Stimulated activated CD4-positive, alpha-beta T cell treated with anti-CD3 and anti-CD28 coated beads, Interleukin-12 subunit alpha, Interleukin-12 subunit beta, amount 100 ng/mL, for 48 hours (primary cell): ENCODE data around the gene RNF31.

Experiments used
- DNase-seq, 3 donors: peaks; one replicate each; pipeline ENCODE4 v3.0.0-alpha.2; 2020; ENCODE audit warnings: low read depth in 2 of 3, low spot score in 1 of 3

The RNF31 gene

DNA sequence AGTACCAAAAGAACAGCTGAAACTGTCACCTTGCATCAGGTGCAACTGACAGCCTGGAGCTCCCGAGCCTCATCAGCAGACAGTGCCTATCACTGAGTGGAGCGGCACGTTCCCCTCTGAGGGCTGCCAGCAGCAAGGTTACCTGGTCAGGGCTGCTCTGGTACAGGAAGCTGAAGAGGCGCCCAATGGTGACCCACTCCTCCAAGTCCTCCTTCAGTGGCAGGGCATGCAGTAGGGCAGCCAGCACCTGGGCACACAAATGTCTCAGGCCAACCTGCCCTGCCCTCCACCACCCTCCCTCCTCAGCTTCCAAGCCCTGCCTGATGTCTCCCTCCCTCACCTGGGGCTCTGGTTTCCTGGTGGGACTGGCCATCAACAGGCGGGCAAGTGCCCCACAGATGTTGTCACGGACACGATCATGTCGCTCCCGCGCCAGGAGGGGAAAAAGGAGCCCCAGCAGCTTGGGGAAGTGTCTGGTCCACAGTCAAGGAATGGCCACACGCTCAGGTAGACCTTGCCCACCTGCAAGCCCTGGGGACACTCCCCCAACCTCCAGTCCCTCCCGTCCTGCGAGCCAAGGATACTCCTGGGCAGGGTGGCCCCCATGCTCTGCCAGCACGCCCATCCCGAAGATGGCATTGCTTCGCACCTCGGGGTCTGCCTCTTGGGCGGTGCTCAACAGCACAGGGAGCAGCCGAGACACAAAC, 34.2 kb downstream of the RNF31 start:
- no peak for DNase-seq

DNA sequence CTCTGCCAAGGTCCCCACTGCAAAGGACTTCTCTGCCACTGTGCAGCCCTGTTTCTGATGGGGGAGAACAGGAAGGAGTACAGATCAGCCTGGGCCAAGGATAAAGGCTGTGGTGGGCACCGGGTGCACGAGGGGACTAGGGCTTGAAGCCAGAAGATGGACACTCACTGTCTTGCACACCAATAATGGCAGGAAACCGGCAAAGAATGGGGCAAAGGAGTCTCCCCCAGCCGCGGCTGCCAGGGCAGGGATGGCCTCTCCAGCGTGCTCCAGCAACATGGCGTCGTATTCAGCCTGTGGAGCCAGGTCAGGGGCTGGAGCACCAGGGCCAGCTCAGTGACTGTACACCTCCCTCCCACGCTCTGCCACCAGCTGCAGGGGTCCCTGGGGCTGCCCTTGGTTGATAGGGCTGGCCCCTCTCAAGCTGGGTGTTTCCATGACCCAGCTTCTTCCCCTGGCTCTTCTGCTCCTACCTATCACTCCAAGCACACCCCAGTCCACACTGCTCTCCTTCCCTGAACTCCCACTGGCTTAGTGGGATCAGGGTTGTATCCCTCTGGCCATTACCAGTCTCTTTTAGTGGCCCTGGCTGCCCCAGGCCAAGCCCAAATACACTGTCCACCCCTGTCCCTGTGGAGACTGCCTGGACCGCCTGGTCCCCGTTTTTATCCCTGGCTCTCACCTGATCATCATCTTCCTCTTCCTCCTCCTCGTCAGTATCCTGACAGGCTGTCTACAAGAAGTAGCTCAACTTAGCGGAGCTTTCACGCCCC, 35.0 kb downstream of the RNF31 start:
- DNase-seq, result no peak

DNA sequence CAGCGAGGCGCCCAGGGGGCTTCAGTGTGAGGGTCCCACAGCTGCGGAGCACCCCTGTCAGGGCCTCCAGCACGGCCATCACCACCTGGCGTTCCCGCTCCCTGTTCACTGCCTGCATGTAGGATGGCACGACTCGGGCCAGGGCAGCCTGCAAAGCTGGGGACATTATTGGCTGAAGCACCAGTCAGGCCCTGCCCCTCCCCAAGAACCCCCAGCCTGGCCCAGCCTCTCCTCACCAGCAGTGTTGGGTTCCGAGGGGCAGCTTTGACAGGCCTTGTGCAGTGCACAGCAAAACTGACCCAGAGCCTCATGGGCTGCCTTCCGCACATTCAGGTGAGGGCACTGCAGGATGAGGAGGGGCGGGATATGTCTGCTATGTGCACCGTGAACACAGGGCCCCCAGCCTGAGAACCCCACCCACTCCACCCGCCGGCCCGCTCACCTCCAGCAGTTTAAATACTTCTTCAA, 35.8 kb downstream of the RNF31 start:
- no peak for DNase-seq

DNA sequence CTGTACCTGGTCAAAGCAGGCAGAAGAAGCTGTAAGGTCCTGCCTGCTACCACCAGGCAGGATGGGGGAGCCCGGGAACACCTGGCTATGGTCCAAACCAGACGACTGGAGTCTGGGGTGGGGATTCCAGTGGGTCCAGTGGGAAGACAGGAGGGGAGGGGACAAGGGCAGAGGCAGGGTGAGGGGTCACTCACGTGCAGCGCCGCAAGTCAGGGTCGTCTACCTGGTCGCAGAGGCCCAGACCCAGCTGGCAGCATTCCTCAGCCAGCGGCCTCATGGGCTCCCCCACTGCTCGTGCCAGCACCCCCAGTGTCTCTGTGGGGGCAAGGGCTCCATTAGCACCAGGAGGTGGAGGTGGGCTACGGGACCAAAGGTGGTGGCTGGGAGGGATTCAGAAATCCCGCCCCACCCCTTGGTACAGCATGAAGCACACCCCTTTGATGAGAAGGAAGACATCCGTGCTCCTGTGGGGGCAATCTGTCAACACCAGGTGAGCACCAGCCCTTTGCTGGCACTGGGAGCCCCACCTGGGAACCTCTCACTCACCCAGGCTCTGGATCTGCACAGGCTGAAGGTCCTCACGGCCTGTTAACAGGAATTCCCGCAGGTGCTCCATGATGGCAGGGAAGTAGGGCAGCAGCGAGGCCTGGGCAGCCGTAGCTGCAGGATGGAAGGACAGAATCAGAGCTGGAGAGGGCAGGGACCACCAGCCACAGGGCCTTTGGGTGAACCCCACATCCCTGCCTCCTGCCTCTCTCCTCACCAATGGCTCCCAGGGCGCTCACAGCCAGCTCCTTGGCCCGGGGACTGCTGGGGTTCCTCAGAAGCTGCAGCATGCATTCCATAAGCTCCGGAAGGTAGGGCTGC, 37.0 kb downstream of the RNF31 start:
- no peak for DNase-seq

DNA sequence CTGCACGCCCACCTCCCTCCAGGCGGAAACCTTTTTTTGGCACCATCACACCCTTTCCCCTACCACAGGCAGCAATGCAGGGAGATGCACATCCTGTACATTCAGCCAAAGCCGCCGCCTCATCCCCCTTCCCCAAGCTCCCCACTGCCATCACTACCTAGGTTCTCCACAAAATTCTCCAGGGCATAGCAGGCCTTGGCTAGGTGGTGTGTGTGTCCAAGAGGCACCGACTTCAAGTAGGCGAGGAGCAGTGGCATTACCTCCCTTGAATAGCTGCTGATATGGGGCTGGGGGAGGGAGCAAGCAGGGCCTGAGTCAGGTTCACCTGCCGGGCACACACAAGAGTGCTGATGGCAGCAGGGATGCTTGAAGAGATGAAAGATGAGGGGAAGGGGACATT, 37.7 kb downstream of the RNF31 start:
- DNase-seq, result no peak

DNA sequence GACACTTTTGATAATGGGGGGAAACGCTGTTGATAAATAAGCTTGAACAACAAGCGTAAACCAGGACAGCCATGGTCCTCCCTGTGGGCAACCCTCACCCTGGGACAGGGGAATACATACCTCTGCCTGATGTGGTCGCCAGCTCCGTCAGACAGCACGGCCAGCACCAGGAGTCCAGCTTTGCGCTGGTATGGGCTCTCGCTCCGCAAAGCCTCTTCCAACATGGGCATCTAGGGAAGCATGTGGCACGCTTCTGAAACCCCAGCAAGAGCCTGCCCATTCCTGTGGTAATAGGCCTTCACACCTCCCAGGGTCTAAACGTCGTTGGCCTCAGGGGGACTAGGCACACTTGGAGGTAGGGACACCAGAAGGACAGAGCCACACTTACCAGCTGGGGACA, 38.4 kb downstream of the RNF31 start:
- no peak for DNase-seq

DNA sequence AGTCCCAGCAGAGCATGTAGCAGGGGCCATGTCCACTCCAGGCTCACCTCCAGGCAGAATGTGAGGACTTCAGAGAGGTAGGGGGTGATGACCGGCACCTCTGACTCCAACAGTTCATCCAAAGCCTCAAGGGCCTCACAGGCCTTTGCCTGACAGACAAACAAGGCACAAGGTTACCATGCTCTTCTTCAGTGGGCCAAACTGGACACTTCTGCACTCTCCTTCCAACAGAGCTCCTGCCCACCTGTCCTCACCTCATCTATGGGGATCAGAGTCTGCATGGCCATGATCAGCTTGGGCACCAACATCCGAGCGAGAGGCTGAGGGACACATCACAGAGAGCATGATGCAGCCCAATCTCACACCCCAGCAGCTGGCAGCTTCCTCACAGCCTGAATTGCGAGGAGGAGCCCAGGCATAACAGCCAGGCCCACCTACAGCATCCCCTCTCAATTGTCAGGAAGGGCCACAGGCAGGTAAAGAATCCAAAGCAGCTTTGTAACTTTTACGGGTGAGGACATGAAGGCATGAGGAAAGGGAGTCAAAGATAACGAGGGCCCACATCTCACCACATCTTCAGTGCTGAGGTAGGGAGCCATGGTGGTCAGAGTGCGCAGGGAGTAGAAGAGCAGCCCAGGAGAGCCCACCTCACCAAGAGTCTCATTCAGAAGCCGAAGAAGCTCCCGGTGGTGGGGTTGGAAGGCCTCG, 39.7 kb downstream of the RNF31 start:
- no peak for DNase-seq

DNA sequence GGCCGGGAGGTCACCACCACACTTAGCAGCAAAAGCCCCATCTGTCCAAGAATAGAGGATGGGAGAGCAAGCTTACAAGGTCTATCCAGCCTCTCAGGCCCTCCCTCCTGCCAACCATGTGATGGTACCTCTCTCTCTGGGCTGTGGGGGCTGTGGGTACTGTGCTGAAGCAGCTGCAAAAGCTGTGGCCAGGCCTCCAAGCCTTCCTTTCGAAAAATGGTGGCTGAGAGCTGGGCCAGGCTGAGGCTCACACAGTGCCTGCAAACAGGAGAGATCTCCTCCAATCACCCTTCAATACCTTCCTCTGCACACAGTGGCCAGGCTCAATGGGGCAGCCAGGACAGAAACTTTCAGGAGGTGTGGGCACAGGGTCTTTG, 40.2 kb downstream of the RNF31 start:
- DNase-seq, result no peak

DNA sequence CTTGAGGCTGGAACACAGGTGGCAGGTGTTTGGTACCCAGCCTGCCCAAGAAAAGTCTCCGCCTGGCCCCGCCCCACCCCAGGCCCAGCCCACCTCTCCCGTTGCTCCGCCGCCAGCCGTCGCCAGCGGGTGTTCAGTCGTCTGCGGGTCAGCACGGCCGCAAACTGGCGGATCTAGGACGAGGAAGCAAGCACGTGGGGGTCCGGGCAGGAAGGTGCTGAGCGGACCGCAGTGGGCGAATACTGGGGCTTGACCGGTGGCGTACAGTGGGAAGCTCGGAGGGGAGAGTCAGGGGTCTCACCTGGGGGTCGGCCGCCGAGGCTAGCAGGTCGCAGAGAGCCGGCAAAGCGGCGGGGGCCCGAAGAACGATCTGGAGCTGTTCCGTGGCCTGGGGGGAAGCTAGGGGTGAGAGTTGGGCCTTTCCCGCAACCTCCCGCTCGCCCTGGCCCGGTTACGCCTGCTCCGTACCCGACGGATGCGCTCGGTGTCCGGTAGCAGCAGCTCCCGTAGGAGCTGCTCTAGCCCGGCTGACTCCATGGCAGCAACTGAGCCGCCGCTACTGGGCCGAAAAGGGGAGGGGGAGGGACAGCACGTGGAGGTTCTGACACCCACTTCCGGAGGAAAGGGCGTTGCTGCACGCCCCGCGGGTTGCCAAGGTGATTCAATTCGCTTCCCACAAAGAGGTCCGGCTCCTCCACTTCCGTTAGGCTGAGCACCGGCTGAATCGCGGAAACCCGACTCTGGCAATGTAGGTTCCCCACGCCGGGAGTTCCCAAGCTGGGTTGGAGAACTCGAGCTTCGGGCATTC, 41.2 kb downstream of the RNF31 start, which contains the start of gene IPO4:
TSS of gene IPO4 (minus strand) at position 566 of the 808 bp plus-strand sequence. CDS start at position 537, 29 bp downstream.
- DNase-seq, result peak; percentile 91 to 94 (median 92)

DNA sequence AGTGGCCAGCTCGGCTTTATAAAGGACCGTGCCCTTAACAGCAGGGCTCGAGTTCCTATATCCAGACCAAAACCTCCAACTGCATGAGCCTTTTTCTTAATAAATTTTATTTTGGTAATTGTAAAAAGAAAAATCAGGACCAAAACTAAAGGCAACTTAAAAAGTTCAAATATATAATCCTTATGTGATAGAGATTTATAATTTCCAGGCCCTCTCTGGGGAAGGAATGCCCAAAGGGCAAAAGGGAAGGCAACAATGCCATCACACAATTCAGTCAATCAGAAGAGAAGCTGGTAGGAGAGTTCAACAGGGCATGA, 41.7 kb downstream of the RNF31 start:
- no peak for DNase-seq

DNA sequence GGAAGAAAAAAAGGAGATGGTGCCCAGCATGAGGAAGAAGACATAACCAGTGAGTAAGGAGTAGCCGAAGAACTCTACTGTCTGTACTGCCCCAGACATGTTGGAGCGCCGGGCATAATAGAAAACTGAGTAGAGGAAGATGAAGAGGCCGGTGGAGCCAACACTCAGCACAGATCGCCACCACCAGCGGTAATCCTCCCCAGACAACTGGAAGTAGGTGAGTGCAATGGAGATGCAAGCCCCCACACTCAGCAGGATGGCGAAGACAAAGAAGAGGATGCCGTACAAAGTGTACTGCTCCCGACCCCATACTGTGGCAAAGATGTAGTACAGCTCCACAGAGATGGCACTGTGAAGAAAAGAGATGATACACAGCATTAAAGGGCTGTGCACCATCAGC, 42.2 kb downstream of the RNF31 start:
- DNase-seq, result no peak

DNA sequence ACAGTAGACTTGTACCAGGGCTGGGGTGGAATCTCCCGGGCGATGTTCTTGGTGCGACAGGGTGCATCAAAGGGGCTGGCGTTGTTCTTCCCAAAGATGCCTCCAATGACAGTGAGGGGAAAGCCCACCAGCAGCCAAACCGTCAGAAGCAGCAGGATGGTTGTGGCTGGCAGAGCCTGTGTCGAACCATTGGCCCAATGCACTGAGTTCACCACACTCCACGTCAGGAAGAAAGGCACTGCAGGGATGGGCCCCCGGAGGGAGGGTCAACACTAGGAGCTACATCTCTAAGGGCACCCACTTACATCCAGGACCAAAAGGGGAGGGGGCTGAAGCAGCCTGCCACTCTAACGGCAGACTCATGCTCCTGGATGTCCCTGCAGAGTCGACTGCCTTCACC, 43.1 kb downstream of the RNF31 start:
- no peak for DNase-seq

DNA sequence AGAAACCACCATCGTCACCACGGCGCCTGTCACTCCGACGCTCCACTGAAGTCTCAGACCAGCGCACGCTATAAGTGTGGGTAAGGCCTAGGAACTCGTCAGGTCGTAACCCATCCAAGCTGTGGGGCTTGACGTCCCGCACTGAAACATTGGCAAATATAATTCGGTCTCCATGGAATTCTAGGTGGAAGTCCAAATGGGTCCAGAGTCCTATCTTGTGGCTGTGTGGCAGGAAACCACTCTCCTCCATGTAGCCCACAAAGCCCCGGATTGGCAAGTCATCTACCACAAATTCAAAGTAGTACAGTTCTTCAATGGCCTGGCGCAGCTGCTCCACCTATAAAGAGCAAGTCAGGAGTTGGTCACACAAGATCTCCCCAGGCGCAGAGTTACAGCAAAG, 45.6 kb downstream of the RNF31 start:
- DNase-seq, result no peak

DNA sequence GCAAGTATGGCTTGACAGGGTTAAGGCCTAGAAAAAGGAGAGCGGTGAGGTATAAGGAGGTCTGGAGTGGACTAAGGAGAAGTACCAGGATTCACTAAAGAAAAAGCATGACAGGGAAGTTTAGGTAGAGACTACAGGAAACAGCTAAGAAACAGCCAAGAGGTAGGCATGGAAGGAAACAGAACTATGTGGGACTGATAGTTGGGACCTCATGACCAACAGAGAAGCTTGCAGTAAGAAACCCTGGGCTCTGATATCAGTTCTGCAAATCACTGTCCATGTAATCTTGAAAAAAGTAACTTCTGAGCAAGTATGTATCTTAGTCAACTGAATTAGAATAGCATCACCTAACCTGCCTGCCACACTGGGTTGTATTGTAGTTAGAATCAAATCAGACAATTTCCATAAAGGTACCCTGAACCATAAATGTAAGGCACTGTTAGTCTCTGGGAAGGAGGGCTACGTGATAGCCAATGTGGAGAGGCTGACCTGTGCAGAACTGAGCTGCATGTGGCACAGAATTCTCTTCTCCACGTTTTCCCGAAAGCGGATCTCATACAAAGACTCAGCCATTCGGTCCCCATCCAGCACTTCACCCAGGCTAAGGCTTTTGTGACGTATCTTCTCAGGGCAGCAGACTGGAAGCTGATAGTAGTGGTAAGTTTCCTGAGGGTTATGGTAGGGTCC, 47.0 kb downstream of the RNF31 start:
- no peak for DNase-seq

DNA sequence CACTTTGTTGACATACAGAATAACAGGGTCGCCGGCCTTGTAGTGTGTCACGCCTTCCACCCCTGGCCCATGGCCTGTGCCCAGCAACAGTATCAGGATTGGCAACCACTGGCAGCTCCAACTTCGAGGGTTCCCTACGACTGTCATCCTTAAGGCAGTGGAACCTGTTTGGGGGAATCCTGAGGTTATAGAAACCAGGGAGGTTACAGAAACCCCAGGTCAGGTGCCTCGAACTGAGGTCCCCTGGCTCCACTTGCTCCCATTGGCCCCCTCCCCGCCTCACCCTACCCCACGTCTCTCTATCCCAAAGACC, 47.5 kb downstream of the RNF31 start:
- DNase-seq, result no peak

DNA sequence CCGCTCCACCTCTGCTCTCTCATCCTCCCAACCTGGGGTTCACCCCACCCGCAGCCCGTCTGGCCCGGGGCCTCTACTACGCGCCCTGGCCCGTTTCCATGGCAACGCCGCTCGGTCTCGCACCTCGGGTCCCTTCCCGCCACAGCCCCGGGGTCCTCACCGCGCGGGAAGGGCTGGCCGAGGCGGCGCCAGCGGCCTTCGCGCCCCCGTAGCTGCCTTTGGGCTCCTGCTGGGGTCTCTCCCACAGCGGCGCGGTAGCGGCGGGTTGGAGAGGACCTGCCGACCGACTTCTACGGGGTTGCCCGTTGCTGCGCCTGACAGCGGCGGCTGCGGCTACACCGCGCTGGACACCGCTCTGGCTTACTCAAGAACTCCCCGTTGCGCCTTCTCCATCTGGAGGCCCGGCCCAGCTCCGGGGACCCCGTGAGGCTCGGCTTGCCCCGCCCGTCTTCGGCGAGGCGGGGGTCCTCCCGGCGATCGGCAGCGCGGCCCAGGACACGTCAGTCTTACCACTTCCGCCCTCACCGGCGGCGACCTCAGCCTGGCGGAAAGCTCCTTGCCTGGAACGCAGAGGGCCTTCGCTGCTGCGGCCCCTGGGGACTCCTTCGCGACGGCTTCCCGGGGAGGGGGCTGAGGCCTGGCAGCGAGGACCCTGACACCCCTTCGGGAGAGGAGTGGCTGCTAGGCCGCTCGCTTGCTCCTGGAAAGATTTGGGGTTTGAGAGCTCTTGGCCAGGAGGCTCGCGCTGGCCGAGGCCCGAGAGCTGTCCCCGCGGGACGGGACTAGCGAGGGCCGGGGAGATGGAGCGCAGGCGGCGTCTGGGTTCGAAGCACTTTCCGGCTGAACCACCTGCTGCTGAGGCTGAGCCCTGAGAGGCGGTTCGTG, 48.1 kb downstream of the RNF31 start, which contains the start of gene TM9SF1:
TSS of gene TM9SF1 (minus strand) at position 256 of the 885 bp plus-strand sequence. CDS start 422 bp downstream, outside the sequence.
- DNase-seq, result peak; percentile 72 to 82 (median 79)

DNA sequence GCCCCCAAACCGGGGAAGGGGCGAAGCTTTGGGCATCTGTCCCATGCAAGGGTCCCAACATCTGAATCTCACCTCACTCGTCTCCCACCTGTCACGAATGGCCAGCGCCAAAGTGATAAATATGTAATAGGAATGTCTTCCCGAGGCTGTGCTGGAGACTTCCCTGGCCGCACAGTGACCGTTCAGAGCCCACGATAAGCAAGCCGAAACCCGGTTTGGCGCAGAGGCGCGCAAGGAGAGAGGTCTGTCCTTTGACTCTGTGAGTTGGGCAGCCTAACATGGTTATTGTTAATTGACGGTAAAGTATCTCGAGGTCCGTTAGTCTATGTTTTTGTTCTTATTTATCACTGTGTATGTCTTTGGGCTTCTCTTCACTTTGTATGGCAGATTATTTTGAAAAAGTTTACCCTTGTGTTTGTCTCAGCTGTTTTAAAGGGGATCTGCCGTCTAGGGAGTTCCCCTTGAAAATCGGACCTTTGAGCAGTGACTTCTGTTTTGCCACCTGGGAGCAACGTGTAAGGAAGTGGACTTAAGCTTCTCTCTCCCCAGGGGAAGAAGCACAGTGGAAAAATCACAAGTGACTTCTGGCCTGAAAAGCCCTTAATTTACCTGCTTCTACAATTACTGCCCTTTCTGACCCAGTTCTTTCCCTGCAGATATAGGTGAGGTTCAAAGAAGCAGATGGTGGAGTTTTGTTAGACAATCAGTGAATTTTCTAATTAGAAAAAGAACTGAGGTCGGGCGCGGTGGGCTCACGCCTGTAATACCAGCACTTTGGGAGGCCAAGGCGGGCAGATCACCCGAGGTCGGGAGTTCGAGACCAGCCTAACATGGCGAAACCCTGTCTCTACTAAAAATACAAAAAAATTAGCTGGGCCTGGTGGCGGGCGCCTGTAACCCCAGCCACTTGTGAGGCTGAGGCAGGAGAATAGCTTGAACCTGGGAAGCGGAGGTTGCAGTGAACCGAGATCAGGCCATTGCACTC, 49.1 kb downstream of the RNF31 start:
- no peak for DNase-seq

DNA sequence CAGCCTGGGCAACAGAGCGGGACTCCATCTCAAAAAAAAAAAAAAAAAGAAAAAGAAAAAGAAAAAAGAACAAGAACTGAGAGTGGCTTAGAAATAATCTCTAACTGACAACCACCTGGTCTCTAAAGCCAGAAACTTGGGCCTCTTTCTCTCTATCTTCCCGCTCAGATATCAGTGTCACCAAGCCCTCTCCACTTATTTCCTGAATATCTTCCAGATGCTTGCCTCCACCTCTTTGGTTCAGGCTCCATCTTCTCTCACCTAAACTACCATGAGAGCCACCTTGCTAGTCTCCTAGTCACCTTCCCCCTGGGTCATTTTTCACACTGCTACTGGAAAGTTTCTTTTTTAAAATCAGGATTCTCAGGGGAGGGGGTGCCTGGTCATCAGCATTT, 49.8 kb downstream of the RNF31 start:
- no peak for DNase-seq
